GM18861 (cell line): ENCODE data around the gene MAU2.
"Not testable (repeated sequence)": the region's sequence is repeated elsewhere in the genome, so short reads cannot be mapped to it uniquely, and the experiment has no call there.

Experiments used
- ATAC-seq: cut with Tn5 transposase; IDR thresholded peaks from one replicate; pipeline ENCODE4 v1.9.1; 2021; ENCODE audit not compliant: unreplicated experiment

The MAU2 gene

DNA sequence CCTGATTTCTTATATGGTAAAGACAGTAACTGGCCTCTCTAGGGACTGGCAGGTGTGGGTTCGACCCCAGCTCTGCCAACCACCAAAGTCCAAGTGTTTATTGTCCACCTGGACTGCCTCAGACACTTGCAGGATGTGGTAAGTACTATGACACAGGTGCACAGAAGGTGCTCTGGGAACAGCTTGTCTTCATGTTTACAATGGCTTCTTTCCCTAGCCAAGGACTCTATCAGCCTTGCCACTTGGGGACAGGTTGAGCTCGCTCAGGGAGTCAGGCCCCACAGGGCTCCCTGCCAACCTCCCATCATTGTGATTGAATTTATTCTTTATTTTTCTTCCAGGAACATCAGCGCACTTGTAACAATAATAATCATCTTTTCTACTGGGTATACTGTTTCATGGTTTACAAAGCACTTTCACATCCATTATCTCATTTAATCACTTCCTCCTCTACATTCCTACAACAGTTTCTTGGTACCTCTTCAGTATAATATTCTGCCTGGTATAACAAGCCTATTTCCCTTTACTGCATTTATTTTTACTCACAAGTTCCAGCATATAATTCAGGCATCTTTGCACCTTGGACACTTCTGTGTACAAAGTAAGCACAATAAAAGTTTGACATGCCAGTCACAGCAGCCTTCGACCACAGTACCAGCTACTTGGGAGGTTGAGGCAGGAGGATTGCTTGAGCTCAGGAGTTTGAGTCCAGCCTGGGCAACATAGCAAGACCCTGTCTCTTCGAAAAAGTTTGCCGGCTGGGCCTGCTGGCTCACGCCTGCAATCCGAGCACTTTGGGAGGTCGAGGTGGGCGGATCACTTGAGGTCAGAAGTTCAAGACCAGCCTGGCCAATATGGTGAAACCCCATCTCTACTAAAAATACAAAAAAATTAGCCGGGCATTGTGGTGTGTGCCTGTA lies 60.6 kb downstream of the MAU2 start:
- ATAC-seq: no peak

DNA sequence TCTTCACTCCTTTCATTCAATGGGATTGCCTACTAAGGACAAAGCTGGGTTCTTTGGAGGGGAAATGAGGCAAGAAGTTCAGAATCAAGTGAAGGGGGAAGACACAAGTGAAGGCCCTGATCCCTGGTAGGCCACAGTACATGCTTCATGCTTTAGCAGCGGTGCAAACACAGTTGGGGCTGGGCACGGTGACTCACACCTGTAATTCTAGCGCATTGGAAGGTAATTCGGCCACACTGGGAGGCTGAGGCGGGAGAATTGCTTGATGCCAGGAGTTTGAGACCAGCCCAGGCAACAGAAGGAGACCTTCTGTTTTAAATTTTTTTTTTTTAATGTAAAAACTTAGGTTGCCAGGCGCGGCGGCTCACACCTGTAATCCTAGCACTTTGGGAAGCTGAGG lies 61.5 kb downstream of the MAU2 start:
- no peak for ATAC-seq

- ATAC-seq: no peak
Measured at GRCh38 chr19:19384486-19384885, 63.9 kb downstream of the MAU2 start.

DNA sequence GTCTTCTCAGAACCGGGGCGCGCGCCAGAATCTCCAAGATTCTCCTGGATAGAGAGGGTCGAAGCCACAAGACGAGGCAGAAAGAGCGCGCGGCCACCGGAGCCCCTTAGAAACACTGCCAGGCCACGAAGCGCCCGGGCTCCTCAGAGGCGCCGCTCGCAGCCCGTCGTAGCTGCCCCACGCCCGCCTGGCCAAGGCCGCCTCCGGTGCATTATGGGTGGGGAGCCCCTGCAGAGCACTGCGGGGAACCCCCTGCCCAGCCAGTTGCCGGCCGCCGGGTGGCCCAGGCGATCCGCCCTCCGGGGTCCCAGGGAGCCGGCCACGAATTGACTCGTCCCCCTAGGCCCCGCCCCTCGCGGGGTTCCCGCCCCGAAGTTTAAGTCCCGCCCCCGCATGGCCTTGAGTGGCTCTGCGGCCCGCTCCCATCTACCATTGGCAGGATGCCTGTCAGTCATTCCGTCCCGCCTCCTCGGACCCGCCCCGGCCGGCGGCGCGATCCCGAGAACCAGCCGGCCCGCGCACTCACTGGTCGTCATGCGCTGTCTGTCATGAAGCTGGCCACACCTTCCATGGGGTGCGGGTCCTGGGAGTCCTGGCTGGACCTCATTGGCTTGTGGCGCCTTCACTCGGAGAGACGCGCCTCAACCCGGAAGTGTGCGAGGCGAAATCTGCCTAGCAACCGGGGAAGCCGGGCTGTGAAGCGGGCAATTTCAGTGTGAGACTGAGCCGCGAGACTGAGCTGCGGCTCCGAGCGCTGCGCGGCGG lies 64.7 kb downstream of the MAU2 start:
- ATAC-seq: peak; percentile 87

DNA sequence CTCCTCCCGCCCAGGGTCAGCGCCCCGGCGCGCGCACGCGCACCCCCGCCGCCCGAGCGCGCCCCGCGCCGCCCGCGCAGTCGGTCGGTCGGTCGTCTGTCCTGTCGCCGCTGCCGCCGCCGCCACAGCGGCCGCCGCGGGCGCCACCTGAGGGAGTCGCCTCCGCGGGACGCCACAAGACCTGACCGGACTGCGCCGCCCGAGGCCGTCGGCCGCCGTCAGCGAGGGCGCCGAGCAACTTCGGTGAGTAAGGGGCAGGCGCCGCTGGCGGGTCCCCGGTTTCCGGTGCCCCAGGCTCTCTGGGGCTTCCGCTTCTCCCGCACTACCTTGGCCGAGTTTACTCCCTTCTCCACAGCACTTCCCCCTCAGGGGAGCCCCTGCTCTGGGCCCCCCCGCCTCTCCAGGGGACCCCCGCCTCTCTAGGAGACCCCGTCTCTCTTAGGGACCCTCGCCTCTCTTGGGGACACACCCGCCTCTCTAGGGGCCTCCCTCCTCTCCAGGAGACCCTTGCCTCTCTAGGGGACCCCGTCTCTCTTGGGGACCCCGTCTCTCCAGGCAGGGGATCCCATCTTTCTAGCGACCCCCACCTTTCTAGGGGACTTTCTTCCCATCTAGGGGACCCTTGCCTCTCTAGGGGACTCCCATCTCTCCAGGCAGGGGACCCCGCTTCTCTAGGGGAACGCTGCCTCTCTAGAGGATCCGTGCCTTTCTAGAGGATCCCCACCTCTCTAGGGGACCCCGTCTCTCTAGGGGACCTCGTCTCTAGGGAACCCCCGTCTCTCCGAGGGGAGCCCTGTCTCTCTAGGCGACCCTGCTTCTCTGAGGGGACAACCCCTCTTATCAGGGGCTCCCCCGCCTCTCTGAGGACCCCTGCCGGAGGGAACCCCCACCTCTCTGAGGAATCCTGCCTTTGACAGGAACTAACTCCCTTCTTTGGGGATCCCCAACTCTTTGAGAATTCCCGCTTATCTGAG lies 65.6 kb downstream of the MAU2 start:
- ATAC-seq: no peak

- no peak for ATAC-seq
Measured at GRCh38 chr19:19387108-19387507, 66.5 kb downstream of the MAU2 start.

DNA sequence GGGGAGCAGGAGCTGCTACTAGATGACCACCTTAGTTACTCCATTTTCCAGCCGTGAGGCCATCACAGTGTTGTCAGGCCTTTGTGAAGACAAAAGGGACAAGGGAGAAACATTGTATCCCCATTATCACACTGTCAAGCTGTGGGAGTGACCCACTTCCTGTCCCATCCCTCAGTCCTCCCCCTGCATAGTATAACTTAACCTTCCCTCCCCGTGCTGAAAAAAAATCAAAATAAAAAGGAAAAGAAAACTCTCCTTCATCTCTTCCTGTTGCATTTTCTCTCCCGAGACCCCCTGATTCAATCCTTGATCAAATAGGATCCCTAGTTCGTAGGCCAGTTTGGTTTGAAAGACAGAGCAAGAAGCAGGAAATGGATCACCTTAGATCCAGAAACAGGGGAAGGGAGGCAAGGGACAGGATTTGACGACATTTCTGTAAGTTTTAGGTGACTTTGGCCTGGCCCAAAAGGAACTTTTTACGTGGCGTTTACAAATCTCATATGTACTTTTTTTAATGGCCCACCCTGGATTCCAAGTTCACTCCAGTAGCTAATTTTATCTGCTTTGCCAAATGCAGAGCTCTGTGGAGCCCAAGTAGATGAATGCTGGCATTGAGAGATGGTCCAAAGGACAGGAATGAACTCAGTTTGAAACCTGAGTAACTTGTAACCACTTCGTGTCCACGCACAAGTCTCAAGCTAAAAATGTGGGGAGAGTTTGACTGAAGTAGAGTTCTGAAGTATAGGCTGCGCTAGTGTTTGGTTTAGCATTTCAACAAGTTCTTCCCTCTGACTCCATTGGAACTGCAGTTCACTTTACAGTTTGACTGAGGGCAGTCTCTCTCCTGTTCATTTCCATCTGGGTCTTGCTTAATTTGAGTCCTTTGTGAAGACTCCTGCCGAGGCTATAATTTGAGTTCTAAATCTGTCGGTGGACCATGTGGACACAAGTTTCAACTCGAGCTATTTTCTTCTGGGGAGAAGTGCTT lies 68.2 kb downstream of the MAU2 start:
- ATAC-seq: no peak

DNA sequence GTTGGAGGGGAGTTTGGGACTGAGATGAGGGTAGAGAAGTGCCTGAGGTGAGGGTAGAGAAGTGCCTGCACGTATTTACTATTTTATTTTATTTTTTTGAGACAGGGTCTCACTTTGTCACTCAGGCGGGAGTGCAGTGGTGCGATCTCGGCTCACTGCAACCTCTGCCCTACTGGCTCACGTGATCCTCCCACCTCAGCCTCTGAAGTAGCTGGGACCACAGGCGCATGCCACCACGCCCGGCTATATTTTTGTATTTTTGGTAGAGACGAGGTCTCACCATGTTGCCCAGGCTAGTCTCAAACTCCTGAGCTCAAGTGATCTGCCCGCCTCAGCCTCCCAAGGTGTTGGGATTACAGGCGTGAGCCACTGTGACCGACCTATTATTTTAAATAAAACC lies 69.1 kb downstream of the MAU2 start:
- not testable (repeated sequence) for ATAC-seq

DNA sequence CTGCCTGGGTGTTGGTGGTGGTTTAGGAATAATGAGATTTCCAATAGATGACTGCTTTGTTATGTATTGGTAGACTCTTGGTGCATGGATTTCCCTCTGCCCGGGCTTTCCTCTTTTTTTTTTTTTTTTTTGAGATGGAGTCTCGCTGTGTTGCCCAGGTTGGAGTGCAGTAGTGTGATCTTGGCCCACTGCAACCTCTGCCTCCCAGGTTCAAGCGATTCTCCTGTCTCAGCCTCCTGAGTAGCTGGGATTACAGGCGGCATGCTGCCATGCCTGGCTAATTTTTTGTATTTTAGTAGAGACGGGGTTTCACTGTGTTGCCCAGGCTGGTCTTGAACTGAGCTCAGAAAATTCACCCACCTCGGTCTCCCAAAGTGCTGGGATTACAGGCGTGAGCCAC lies 73.7 kb downstream of the MAU2 start:
- ATAC-seq: not testable (repeated sequence)

GRCh38 chr19:19399733-19400433 lies 79.3 kb downstream of the MAU2 start:
- no peak for ATAC-seq

- no peak for ATAC-seq
Measured at GRCh38 chr19:19402656-19403372, 82.2 kb downstream of the MAU2 start.

- ATAC-seq: no peak
Measured at GRCh38 chr19:19403373-19403901, 82.8 kb downstream of the MAU2 start.

- ATAC-seq: peak; percentile 53
Measured at GRCh38 chr19:19404879-19405860, 84.5 kb downstream of the MAU2 start, which contains the start of gene GATAD2A. Gene GATAD2A (plus strand): TSS chr19:19405675. CDS start chr19:19465346, 59,671 bp downstream.

DNA sequence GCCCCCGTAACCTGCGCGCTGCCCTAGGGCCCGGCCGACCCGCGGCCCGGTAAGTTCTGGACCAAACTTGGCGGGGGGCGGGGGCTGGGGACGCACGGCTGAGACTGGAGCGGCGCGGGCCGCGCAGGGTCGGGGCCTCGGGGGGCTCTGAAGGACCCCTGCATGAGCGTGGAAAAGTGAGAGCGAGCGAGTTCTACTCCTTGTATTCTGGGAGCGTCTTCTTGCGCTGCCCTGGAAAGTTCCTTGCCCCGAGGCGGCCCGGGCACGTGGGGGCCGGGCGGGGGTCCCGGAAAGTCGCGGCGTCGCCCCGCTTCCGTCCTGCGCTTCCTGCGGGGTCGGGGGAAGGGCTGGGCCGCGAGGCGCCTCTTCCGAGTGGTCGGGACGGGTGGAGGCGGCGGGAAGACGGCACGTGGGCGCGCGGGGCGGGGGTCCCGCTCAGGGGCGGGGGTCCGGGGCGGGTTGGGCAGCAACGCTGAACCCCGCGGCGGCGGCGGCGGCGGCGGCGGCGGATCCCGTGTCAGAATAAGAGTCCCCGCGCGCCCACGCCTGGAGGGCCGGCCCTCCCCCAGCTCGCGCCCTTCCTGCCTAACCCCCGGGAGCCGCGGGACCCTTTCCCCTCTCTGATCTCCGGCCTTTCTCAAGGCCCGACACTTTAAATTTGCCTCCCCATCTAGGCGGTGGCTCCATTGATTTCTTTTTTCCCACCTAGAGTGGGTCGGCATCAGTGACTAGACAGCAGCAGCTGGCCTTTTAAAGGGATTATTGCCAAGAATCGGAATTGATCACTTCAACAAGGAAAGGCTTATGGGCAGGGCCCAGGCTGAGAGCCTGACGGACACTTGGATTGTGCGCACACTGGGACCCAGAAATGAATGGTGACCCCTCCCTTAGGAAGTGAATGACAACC lies 85.6 kb downstream of the MAU2 start:
- ATAC-seq: peak; percentile 4

DNA sequence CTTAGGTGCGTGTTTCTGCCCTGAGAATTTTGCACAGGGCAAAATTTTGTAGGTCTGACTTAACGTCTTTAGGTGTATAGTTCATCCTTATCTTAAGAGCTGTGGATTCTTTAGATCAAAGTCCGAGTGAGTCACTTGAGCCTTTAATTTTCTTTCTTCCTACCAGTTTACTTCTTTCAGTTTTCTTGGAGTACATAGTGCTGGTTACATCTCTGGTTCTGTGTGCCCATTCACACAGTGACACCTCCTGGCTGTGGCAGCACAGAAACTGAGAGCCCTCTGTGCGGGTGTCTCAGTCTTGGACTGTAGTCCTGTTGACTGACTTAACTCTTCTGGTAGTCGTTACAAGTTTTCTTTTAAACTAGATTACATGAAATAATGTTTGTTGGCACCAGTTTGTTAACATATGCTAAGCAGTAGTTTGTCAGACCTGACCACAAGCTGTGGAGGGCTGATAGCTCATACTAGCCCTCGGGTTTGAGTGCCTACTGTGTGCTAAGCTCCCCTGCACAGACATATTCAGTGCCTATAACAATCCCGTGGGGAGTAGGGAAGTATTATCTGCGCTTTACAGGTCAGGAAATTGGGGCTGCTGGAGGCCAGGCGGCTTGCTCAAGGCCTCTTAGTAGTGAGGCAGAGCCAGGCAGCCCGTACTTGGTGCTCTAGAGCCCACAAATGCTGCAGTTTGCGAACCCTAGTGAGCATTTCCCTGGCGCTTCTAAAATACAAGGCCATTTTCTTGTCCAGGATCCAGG lies 86.4 kb downstream of the MAU2 start:
- peak; percentile 32 for ATAC-seq
